Muscle of arm (tissue), 14 donors: ENCODE results near the gene CCDC40. TPM values are rescaled to one million over a fixed set of nuclear protein-coding genes. Genes with fewer than 3 reads are reported as not detected.
"Not testable (repeated sequence)": the region's sequence is repeated elsewhere in the genome, so short reads cannot be mapped to it uniquely, and the experiment has no call there.

Source experiments
- DNase-seq: peaks from one replicate; pipeline ENCODE4 v3.0.0-alpha.2; 2013
- long read RNA-seq, 11 donors: transcript quantifications; one replicate each; lab custom pipeline, GENCODE V29; 2026
- polyA plus RNA-seq, 12 donors: library from polyadenylated mRNA; unstranded; fragments of 120-200 nt; gene quantifications; one replicate each; pipeline ENCODE4 v1.2.1, GENCODE V29; 2013; ENCODE audit not compliant: insufficient read length in 12 of 12

CCDC40 gene
- polyA plus RNA-seq: 1 to 10 TPM in 11 of 12 donors, not detected in 1; 3.2 to 9.8 (median 5.0) TPM
- long read RNA-seq, donor 1, partial matches to known transcripts: 0 of 1 reads
- long read RNA-seq, donor 1, other reads (novel, unspliced or antisense): 0 of 1 reads
- long read RNA-seq, donor 2: 0 reads
- long read RNA-seq, donor 3: 0 reads
- long read RNA-seq, donor 4: 0 reads
- long read RNA-seq, donor 5: 0 reads
- long read RNA-seq, donor 6: 0 reads
- long read RNA-seq, donor 7, partial matches to known transcripts: 0 of 1 reads
- long read RNA-seq, donor 7, other reads (novel, unspliced or antisense): 0 of 1 reads
- long read RNA-seq, donor 8, partial matches to known transcripts: 0 of 1 reads
- long read RNA-seq, donor 8, other reads (novel, unspliced or antisense): 0 of 1 reads
- long read RNA-seq, donor 9, partial matches to known transcripts: 57 of 93 reads
- long read RNA-seq, donor 9, other reads (novel, unspliced or antisense): 36 of 93 reads
- long read RNA-seq, donor 10: 0 reads
- long read RNA-seq, donor 11: 0 reads

DNA sequence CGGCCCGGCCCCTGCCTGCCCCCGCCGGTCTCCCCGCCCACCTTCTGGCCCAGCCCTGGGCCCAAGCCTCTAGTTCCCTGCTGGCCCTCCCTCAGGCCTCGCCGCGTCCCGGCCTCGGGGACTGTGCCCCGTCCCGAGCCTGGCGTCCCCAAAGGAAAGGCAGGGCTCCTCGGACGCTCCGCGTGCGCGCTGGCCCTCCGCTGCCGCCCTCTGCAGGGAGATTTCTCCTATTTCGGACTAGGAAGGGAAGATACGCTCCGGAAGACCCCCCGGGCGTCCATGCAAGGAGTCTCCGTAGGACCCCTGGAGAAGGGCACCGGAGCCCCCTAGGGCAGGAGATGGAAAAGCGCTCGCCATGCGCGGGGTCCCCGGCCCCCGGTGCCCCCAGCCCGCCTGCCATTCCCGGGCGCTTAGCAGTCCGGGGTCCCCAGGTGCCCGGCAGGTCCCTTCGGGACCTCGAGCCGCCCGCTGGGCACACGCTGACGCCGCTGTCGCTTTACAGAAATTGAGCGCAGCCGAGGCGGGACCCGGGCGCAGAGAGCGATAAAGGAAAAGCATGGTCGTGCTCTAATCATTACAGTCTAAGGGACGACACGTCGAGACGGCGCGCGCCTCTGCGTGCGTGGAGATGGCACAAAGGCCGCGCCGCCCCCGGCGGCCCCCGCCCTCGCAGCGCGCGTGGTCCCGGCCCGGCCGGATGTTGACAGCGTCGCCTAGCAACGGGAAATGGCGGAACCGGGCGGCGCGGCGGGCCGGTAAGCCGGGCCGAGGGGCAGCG is at the start of gene CCDC40:
CCDC40 (plus strand) TSS at position 706 of the 778 bp plus-strand sequence; CDS start at position 727, 21 bp downstream.
- peak; percentile 82 for DNase-seq

- no peak for DNase-seq
Observed at GRCh38 chr17:79987187-79987934, 49.1 kb upstream of the CCDC40 start.

DNA sequence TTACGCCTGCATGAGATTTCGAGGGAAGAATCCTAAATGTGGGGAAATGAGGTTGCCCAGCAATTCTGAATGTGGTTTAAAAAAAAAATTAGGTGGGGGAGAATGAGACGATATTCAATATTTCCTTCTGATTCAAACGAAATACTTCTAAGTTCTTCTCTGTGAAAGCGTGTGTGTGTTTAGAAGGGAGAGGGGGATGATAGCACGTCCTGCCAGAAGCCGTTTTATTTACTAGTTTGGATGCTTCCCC is 48.6 kb upstream of the CCDC40 start:
- no peak for DNase-seq

- no peak for DNase-seq
Observed at GRCh38 chr17:79988185-79988971, 48.1 kb upstream of the CCDC40 start.

GRCh38 chr17:79989106-79989835 is 47.2 kb upstream of the CCDC40 start:
- DNase-seq: no peak

DNA sequence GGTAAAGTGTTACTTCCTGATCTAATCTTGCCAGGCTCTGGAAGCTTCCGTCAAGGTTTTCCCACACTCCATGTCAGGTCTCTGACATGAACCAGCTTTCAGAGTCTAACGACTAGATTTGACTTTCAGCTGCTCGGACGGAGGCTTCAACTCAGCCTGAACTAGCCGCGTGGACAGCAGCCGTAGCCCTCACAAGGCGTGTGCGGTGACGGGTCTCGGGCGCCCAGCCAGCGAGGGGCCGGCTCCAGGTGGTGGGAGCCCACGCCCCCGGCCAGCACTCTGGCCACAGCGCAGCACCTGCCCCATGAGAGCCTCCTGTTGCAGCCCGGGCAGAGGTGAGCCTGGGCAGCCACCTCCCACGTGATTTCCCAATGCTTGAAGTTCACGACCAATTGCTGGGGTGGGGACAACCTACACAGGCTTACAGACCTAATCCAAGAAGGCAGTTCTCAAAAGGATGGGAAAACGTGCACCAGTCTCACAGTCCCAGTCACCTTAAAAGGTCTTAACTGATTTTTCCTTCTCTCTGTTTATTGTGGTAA is 46.3 kb upstream of the CCDC40 start:
- no peak for DNase-seq

- DNase-seq: no peak
Observed at GRCh38 chr17:79990704-79991103, 45.7 kb upstream of the CCDC40 start.

- peak; percentile 71 for DNase-seq
Observed at GRCh38 chr17:79991140-79991923, 45.1 kb upstream of the CCDC40 start.

- peak; percentile 56 for DNase-seq
Observed at GRCh38 chr17:79991924-79992648, 44.4 kb upstream of the CCDC40 start.

- DNase-seq: no peak
Observed at GRCh38 chr17:79992649-79993389, 43.6 kb upstream of the CCDC40 start.

DNA sequence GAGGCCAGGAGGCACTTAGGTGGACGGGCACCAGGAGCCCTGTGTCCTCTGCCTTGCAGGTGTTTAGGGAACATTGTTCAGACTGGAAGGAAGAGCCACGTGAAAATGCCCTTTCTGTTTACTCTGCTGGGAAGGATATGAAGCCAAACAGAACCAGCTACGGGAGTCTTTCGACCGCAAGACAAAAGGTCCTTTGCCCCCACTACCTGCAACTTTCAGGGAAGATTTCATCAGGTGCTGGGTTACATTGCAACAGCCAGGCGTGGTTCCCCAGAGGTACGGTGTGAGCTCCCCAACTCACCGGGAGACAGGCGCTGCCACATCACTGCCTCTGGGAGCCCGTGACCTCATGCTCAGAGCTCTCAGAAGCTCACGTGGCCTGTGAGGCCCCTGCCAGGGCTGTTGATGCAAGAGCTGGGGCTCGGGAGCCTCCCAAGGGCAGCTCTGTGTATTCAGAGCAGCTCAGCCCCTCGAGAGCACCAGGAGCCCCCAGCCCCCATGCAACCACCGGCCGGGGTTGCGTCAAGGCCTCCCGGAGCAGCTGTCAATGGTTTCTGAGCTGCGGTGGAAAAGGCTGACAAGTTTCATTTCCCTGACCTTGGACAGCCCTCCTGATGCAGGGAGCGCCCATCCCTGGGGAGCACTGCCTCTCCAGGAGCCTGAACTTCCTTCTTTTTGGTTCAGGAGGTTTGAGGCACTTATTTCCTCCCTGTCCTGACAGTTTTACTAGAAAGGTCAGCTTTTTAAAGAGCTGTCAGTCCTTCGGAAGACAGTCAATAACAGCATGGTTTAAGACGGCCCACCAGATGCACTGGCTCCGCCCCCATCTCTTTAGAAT is 42.8 kb upstream of the CCDC40 start:
- peak; percentile 53 for DNase-seq

- not testable (repeated sequence) for DNase-seq
Observed at GRCh38 chr17:79994228-79994569, 42.2 kb upstream of the CCDC40 start.

DNA sequence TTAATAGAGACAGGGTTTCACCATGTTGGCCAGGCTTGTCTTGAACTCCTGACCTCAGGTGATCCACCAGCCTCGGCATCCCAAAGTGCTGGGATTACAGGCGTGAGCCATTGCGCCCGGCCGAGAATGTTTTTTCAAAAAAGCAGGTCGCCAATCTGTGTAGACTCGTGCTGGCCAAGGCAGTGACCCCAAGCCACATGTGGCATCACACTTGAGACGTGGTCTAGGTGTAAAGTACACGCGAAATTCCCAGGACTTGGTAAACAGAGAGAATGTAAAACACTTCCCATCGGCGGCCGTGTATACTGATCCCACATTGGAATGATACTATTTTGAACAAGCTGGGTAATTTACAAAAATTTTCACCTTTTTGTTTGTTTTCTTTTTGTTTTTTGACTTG is 41.8 kb upstream of the CCDC40 start:
- DNase-seq: no peak

GRCh38 chr17:79995696-79996095 is 40.7 kb upstream of the CCDC40 start:
- no peak for DNase-seq

DNA sequence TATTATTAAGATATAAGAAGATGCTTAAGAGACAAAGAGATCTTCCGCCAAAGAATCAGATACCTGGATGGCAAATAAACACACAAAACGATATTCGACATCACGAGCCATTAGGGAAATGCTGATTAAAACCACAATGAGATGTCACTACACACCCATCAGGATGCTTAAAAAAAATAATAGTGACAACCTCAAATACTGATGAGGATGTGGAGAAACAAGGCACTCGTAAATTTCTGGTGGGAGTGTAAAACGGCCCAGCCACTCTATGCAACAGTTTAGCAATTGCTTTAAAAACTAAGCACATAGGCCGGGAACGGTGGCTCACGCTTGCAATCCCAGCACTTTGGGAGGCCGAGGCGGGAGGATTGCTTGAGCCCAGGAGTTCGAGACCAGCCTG is 40.2 kb upstream of the CCDC40 start:
- DNase-seq: no peak

GRCh38 chr17:79997011-79997660 is 39.3 kb upstream of the CCDC40 start:
- DNase-seq: no peak

DNA sequence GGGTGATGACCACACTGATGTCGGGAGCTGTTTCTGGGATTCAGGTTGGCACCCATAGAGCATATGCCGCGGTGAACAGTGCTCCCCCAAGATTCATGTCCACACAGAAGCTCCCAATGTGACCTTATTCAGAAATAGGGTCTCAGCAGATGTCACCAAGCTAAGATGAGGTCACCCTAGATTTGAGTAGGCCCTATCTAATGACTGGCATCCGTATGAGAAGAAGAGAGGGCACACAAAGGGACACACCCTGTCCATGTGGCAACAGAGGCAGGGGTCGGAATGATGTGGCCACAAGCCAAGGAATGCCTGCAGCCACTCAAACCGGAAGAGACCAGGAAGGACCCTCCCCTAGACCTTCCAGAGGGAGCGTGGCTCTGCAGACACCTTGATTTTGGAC is 36.3 kb upstream of the CCDC40 start:
- no peak for DNase-seq
